ENCODE results near the gene PCLAF.

DNA sequence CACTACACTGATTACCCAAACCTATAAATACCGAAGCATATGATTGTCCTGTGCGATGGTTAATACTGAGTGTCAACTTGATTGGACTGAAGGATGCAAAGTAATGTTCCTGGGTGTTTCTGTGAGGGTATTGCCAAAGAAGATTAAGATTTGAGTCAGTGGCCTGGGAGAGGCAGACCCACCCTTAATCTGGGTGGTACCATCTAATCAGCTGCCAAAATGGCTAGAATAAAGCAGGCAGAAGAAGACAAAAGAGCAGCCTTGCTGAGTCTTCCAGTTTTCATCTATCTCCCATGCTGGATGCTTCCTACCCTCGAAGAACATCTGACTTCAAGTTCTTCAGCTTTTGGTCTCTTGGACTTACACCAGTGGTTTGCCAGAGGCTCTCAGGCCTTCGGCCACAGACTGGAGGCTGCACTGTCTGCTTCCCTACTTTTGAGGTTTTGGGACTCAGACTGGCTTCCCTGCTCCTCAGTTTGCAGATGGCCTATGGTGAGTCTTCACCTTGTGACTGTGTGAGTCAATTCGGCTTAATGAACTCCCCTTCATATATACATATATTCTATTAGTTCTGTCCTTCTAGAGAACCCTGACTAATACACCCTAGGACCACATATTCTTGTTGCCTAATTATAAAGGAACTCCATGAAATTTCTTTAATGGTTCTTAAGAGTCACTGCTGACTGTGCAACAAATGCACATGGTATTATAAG, 56.9 kb downstream of the PCLAF start:
- TF ChIP-seq, protein P1, sequence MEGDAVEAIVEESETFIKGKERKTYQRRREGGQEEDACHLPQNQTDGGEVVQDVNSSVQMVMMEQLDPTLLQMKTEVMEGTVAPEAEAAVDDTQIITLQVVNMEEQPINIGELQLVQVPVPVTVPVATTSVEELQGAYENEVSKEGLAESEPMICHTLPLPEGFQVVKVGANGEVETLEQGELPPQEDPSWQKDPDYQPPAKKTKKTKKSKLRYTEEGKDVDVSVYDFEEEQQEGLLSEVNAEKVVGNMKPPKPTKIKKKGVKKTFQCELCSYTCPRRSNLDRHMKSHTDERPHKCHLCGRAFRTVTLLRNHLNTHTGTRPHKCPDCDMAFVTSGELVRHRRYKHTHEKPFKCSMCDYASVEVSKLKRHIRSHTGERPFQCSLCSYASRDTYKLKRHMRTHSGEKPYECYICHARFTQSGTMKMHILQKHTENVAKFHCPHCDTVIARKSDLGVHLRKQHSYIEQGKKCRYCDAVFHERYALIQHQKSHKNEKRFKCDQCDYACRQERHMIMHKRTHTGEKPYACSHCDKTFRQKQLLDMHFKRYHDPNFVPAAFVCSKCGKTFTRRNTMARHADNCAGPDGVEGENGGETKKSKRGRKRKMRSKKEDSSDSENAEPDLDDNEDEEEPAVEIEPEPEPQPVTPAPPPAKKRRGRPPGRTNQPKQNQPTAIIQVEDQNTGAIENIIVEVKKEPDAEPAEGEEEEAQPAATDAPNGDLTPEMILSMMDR (IDR thresholded peaks at IDR 0.05), result no peak
- no peak for TF ChIP-seq POLR2AphosphoS5 (IDR thresholded peaks at IDR 0.05; ENCODE audit: low read depth, low read length)
- TF ChIP-seq, protein P2, sequence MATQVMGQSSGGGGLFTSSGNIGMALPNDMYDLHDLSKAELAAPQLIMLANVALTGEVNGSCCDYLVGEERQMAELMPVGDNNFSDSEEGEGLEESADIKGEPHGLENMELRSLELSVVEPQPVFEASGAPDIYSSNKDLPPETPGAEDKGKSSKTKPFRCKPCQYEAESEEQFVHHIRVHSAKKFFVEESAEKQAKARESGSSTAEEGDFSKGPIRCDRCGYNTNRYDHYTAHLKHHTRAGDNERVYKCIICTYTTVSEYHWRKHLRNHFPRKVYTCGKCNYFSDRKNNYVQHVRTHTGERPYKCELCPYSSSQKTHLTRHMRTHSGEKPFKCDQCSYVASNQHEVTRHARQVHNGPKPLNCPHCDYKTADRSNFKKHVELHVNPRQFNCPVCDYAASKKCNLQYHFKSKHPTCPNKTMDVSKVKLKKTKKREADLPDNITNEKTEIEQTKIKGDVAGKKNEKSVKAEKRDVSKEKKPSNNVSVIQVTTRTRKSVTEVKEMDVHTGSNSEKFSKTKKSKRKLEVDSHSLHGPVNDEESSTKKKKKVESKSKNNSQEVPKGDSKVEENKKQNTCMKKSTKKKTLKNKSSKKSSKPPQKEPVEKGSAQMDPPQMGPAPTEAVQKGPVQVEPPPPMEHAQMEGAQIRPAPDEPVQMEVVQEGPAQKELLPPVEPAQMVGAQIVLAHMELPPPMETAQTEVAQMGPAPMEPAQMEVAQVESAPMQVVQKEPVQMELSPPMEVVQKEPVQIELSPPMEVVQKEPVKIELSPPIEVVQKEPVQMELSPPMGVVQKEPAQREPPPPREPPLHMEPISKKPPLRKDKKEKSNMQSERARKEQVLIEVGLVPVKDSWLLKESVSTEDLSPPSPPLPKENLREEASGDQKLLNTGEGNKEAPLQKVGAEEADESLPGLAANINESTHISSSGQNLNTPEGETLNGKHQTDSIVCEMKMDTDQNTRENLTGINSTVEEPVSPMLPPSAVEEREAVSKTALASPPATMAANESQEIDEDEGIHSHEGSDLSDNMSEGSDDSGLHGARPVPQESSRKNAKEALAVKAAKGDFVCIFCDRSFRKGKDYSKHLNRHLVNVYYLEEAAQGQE (IDR thresholded peaks at IDR 0.05; ENCODE audit: insufficient read depth in 1 of 2, low read depth in 2 of 2, low read length in 1 of 2), result no peak
- TF ChIP-seq SIN3A (IDR thresholded peaks at IDR 0.05; ENCODE audit: borderline replicate concordance, insufficient read depth, low read depth, low read length), result no peak

Data from Panc1 (cell line).